Fibroblast of skin of left biceps (primary cell): Measurements from ENCODE around the gene WDR27.
"Not testable (repeated sequence)": the region's sequence is repeated elsewhere in the genome, so short reads cannot be mapped to it uniquely, and the experiment has no call there.

Experiments
- DNase-seq, 2 experiments: peaks; one replicate each; pipeline ENCODE4 v3.0.0-alpha.2; 2013; ENCODE audit warnings: low read depth in 2 of 2

Gene WDR27

DNA sequence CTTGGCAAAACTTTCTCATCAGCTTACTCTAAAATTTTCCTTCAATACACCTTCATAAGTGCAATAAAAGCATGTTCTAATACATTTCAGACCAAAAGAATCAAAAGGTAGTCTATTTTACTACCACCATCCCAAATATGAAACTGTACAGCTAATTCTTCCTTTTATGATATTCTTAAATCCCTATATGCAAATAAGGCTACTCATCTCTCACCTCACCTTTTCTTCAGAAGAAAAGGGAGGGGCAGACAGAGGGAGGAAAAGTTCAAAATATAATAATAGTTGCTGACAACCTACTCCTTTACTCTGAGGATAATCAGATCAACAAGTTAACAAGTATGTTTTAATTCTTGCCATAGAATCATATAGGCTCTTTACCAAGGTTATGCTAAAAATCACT lies 7.5 kb upstream of the WDR27 start:
- DNase-seq: no peak

DNA sequence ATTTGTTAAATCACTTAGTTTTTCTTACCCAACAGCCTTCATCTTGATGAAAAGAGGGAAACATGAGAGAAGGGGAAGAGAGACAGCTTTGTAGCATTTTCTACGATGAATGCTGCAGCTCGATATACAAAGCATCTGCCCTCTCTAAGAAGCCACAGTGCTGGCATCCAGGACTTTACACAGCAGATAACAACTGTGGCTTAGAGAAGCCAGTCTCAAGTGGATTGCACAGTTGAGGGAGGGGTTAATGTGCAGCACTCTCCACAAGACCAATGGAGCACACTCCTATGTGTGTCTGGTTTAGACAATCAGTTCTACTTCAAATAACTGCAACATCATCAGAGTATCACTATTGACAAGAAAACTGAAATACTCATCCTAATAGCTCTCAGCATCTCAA lies 5.9 kb upstream of the WDR27 start:
- no peak for DNase-seq

DNA sequence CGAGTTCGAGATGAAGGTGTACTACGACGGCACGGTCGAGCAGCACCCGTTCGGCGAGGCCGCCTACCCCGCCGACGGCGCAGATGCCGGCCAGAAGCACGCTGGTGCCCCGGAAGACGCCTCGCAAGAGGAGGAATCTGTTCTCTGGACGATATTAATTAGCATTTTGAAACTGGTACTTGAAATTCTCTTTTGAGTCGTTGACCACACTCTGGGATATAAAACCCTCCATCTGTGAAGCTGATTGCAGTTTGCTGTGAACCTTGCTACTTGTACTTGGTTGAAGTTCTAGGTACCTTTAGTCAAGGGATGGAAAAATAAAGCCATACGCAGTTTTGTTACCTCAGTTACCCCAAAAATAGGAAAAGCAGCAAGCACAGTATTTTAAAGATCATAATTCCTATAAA lies 1.0 kb upstream of the WDR27 start:
- DNase-seq: no peak

DNA sequence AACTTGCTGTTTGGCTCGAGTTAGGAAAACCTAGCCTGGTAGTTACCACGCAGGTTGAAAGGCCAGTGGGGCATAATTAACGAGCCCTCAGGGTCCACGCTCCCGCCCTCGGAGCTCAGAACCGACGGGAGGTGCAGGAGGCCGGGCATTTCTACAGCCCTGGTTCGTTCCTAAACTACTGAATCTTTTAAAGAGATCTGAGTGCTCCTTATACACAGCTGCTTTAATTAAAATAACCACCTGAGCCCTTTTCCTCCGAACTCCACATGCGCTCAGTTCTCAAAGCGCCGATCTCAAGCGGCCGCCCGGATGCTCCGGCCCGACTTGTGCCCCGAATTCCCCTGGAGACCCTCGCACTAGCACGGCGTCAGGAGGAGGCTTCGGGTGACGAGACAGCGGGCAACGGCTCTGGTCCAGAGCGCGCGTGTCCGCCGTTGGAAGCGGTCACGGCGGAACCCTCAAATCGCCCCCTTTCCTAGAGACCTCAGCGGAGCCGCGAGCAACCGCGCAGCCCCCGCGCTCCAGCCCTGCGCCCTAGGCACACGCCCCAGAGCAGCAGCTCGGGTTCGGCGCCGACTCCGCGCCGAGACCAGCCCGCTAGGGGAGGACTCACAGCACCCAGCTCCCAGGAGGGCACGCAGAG lies 397 bp downstream of the WDR27 start:
- no peak for DNase-seq

DNA sequence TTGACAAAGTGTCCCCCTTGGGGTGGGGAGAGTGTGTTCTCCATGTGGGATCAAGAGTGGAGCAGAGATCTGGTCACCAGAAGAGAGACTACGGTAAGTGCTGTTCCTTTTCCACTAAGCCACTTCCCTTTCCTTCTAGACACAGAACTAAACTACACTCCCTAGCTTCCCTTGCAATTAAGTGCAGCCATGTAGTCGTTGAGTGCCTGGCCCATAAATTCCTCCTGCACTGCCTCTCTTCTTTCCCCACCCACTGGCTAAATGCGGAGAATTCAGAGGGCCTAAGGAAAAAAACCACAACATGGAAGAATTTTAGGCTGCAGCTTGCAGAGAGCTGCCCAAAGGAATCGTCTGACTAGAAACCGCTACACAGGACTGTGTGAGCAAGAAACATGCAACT lies 1.5 kb downstream of the WDR27 start:
- no peak for DNase-seq

DNA sequence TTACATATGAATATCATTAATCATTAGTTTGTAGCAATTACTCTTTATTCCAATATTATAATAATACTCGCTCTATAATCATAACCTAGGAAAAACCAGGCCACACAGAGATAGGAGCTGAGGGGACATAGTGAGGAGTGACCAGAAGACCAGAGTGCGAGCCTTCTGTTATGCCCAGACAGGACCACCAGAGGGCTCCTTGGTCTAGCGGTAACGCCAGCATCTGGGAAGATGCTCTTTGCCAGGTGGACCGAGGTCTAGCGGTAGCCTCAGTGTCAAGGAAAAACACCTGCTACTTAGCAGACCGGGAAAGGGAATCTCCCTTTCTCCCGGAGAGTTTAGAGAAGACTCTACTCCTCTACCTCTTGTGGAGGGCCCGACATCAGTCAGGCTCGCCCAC lies 4.7 kb downstream of the WDR27 start:
- not testable (repeated sequence) for DNase-seq

DNA sequence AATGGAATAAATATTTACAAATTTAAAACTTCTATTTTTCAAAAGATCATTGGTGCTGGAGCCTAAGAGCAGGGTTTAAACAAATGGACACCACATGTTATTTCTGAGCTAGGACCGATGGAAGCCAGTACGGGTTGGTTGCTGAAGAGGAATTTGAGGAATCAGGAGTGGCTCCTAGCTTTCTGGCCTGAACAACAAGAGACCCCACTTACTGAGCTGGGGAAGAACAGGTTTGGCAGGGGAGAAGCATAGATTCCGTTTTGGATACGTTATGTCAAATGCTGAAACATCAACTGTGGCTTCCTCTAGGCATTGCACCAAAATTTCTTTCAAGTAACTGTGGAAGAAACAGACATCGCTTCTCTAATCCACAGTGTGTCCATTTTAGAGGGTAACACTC lies 6.7 kb downstream of the WDR27 start:
- no peak for DNase-seq

DNA sequence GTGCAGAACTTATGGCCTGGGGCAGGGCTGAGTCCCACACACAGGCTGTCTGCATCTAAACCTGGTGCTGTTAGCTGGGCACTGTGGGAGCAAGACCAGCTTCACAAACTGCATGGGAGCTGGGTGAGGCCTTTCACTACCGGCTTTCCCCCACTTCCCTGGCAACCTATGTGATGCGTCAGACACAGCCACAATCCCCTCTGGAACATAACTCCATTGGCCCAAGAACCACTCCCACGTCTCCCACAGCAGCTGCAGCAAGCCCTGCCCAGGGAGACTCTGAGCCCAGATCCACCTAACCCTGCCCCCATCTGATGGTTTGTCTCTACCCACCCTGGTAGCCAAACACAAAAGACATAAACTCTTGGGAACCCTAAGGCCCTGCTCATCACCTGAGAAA lies 9.3 kb downstream of the WDR27 start:
- DNase-seq: no peak

DNA sequence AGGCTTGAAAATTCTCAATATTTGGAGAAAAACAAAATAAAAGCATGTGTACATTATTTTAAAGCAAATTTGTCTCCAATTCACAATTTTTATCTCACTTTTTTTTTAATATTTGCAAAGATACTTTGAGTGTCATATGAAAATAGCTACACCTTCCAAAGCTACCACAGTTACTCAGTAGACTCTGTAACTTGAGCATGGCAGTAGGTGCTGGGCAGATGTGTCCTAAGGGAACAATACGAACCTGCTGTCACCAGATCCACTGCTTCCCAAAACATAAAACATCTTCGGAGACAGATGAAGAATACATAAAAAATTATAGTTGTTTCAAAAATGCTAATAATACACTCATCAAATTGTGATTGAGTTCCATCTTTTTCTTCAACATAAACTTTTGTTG lies 10.6 kb downstream of the WDR27 start:
- DNase-seq: no peak

DNA sequence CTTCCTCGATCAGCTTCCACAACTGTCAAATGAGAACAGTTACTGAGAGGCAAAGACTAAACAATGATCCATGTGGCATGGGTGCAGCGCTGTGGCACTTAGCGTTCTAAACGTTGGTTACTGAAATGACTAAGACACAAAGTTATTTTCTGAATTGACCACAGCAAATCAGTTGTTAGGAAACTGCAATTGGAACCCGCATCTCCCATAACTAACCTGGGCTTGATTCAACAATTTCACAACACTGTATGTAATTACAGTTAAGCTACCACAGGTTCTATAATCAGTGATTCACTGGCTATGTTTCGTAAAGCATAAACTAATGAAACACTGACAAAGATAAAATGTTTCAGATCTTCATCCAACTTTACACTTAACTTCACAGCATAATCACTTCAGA lies 12.5 kb downstream of the WDR27 start:
- peak in 1 of 2 experiments; percentile 18 for DNase-seq

DNA sequence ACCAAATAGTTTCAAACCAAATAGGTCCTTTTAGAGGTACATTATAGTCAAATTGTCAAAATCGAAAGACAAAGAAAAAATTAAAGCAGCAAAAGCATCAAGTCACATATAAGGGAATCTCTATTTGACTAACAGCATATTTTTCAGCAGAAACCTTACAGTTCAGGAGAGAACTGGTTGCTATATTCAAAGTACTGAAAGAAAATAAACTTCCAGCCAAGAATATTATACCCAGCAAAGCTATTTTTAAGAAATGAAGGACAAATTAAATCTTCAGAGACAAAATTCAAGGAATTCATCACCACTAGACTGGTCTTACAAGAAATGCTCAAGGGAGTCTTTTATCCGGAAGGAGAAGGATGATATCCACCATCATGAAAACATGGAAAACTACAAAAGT lies 16.0 kb downstream of the WDR27 start:
- no peak for DNase-seq

DNA sequence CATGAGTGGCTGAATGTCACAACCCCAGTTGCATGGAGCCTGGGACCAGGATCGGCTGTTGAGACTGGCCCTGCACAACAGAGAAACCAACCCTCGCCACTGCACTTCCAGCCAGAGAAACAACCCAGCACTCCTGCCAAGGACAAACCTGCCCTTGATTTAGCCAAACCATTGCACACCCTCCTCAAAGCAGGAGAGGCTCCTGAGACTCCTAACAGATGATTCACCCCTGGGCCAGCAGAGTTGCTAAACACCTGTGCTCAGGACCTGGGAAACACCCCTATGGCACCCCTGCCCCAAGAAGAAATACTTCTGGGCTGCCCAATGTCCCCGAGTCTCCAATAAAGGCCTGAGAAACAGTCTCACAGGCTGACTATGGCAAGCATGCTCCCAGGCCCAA lies 17.8 kb downstream of the WDR27 start:
- no peak for DNase-seq

DNA sequence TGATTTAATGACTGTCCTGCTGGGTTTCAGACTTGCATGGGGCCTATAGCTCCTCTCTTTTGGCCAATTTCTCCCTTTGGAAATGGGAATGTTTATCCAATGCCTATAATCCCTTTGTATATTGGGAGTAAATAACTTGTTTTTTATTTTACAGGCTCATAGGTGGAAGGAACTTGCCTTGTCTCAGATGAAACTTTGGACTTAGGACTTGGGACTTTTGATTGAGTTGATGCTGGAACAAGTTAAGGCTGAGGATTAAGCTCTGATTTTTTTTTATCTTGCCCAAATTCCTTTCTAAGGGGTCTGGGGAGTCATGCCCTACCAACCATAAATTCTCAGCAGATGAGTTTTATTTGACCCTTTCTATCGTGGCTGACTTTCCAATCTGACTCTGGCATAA lies 23.5 kb downstream of the WDR27 start:
- no peak for DNase-seq

DNA sequence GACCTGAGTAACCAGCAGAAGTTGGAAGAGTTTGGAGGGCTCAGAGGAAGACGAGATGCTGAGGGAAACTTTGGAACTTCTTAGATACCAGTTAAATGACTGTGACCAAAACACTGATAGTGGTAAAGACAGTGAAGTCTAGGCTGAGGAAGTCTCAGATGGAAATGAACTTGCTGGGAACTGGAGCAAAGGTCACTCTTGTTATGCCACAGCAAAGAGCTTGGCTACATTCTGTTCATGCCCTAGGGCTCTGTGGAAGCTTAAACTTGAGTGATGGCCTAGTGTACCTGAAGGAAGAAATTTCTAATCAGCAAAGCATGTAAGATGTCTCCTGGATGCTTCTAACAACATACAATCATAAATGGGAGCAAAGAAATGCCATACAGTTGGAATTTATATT lies 24.7 kb downstream of the WDR27 start:
- DNase-seq: no peak

DNA sequence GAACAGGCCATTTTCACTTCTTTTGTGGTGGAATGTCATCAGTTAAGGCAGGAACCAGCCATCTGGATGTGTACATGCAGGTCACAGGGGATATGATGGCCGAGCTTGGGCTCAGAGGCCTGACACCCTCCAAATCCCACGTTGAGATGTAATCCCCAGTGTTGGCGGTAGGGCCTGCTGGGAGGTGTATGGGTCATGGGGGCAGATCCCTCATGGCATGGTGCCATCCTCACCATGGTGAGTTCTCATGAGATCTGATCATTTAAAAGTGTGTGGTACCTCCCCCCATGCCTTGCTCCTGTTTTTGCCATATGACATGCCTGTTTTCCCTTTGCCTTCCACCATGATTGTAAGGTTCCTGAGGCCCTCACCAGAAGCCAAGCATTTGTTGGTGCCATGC lies 26.8 kb downstream of the WDR27 start:
- no peak for DNase-seq

DNA sequence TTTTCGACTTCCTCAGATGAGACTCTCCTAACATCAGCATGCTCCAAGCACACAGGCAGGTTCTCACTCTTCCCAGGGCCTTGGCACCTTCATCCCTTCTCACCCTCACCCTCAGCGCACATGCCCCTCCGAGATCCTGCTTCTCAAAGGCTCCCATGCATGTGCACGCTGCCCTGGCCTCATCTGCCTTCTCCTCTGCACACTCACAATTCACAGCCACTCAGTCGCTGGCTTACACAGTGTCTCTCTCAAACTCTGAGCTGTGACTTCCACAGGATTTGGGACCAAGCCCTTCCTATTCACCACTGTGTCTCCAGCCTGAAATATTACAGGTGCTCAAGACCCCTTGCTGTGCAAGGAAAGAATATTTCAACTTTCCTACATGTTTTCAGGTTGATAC lies 30.3 kb downstream of the WDR27 start:
- DNase-seq: no peak

DNA sequence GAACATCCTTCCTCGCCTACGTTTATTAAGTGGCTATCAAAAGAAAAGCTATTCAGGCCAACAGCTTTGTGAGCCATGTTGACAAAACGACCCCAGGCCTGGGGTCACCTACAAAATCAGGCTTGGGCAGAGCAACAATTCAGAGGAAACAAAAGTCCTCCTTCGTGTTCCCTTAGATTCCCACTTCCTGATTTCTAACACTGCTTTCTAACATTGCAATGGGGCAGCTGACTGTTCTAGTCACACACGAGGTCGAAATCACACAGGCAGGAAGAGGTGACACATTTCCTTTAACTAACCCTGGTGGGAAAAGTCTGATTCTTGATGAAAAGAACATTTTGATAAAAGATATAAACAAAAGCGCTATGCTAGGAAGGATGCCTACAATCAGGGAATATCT lies 31.9 kb downstream of the WDR27 start:
- DNase-seq: no peak

DNA sequence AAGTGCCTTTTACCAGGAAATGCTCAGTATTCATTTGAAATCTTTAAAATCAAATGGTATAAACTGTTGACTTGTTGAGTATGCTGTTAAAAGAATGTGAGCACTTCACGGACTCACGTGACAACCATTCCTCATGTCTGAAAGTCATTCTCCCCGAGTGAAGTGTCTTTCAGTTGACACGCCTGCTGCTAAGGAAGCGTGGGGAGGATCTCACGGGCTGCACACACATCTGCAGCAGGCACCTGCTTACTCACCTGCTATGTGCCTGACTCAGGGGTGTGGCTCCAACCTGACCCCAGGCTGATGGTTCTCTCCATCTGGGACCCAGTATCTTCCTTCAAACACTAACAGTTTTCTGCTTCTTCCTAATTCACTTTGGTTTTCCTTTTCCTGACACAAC lies 32.7 kb downstream of the WDR27 start:
- DNase-seq: no peak

DNA sequence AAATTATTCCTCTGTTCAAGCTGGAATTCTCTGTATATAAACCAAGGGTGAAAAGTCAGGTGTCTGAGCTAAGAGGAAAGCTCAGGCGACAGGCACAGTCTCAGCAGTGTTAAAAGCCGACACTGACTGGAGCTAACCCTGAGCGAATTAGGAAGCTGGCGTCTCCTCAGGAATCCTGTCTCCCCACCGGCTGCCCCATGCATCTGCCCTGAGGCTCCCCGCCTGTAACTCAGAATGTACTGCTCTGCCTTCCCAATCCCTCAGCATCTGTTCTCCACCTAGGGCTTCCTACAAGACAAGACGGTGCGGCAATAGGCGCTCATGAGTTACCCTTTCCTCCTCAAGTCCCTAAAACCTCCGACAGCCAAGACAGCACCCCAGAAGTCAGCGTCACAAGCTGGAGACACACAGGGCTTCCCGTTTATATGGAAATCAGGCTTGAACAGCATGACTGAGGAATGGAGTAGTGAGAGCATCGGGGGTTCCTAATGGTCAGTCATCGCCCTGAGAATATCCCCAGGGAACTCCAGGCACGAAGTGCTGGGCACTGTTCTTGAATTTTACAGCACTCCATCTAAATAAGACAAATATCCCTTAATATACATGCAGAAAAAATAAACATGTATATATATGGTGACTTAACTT lies 33.5 kb downstream of the WDR27 start:
- DNase-seq: no peak

DNA sequence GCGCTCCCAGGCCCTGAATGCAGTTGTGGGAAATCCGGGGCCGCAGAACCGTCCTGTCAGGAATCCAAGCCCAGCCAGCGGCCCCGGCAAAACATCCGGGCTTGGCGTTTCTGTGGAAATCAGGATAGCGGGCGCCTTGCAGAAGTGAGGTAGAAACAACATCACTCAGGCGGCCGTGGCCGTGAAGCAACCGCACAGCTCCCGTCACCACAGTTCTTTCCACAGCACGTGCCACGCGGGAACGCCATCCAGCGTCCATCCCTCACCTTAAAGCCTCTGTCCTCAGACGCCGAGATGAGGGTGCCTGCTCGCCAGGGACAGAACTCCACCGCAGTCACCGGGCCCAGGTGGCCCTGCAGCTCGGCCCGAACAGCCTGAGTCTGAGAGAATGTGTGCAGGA lies 34.1 kb downstream of the WDR27 start:
- no peak for DNase-seq

DNA sequence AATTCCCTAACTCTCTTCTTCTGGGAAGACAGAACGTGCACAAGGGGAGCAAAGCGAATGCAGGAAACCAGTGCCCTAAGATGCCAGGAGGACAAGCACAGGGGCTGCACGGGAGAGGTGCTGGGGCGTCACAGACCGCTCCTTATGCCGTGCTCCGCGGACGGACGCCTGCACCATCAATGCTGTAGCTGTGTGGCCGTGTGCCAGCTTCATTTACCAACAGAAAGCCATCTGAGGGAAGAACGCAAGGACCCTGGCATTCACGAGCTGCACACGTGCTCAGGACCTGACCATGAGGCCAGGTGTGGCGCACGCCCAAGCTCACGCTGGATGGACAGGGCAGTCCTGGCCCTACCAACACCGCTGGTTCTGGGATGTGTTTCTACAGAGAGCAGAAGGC lies 35.4 kb downstream of the WDR27 start:
- DNase-seq: no peak

DNA sequence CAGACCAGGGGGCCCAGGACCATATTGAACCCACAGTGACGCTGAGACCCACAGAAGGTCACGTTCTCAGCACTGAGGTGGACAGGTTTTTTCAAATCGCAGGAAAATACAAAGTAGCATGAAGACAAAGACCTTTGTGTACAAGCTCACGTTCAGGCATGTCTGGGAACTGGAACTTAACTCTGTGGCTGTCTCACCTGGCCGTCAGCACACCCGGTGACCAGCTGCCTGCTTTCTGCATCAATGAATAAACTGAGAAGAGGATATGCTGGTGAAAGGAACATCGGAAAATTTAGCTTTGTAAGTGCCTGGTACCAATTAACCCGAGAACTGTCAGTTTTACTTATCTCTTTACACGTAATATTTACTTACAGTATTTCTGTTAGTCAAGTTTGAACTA lies 36.5 kb downstream of the WDR27 start:
- DNase-seq: no peak

DNA sequence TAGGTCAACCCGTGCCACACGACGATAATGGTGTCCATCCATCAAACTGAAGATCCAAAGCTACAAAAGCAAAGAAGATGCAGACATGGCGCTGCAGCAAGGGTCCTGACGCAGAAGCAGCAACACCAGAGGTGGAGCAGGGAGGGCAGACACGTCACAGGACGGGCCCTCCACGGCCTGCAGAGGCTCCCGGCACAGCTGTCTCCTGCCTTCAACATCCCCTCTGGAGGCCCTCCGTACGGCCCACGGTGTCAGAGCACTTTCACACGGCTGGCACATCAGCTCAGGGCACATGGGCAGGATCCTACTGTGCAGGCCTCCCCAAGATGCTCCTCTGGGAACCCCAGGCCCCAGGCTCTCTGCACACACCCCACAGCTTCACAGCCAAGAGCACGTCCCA lies 37.6 kb downstream of the WDR27 start:
- no peak for DNase-seq

DNA sequence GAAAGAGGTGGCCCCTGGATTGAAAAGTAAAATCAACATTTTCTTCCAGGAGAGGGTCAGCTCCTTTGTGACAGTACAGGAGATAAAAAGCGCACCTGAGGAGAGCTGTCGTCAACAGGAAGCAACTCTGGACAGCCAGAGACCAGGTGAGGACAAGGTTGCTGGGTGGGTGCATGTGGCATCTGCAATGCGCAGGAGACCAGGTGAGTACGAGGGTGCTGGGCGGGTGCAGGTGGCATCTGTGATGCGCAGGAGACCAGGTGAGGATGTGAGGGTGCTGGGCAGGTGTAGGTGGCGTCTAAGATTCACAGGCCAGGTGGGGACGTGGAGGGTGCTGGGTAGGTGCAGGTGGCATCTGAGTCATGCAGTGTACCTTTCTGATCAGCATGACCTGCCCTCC lies 38.4 kb downstream of the WDR27 start:
- DNase-seq: no peak
